Cardiac muscle cell (in vitro differentiated cells and primary cell): ENCODE measurements around the gene VWF. TPM values are rescaled to one million over a fixed set of nuclear protein-coding genes. Genes with fewer than 3 reads are reported as not detected.

Experiments
- DNase-seq, 2 donors: peaks; one replicate each; pipeline versions ENCODE4 v3.0.0 to v3.0.0-alpha.2; 2010 to 2017; ENCODE audit warnings: low read depth in 1 of 2, low spot score in 1 of 2
- H3K27ac ChIP-seq: fragments of 200-600 bp; sonication (generic); 2 replicates; pipeline ENCODE4 v1.5.1; 2016
- H3K27me3 ChIP-seq: fragments of 200-600 bp; sonication (generic); 2 replicates; pipeline ENCODE4 v1.6.0; 2016; ENCODE audit warnings: control low read depth
- H3K36me3 ChIP-seq: fragments of 200-600 bp; sonication (generic); 2 replicates; pipeline ENCODE4 v1.5.1; 2016; ENCODE audit warnings: control low read depth
- H3K4me1 ChIP-seq: fragments of 200-600 bp; sonication (generic); 2 replicates; pipeline ENCODE4 v1.8.1; 2017; ENCODE audit warnings: low read depth, mild to moderate bottlenecking, mixed run types
- H3K4me3 ChIP-seq: fragments of 200-600 bp; sonication (generic); 2 replicates; pipeline ENCODE4 v1.5.1; 2016; ENCODE audit warnings: mild to moderate bottlenecking
- H3K9me3 ChIP-seq: fragments of 200-600 bp; sonication (generic); 2 replicates; pipeline ENCODE4 v1.5.1; 2017; ENCODE audit warnings: low read depth, mild to moderate bottlenecking, control low read depth
- CTCF ChIP-seq: IDR thresholded peaks from 2 replicates; pipeline ENCODE4 v1.5.1; 2012; ENCODE audit warnings: low read depth, mild to moderate bottlenecking, low read length
- polyA plus RNA-seq: library from polyadenylated mRNA; unstranded; fragments of >200 nt; fragmentation: Nextera tagmentation; extraction: Ambion mirVana; gene quantifications from 2 replicates; pipeline ENCODE4 v1.2.1, GENCODE V29; 2016
- total RNA-seq: library from RNA; depleted of rRNA; stranded (reverse); fragments of >200 nt; gene quantifications from 2 replicates; pipeline ENCODE4 v1.2.3, GENCODE V29; 2016

Gene VWF
- total and polyA plus RNA-seq, 2 experiments from 2014 or later: 0.03 TPM; not detected in 1

- TF ChIP-seq CTCF: no peak
- Histone ChIP-seq H3K27ac (no peak overlapping the region), H3K27me3 (no peaks in the 10 kb centered on the region), H3K36me3 (no peaks in the 10 kb centered on the region), H3K4me3 (no peak overlapping the region), H3K4me1 (no peaks in the 10 kb centered on the region), H3K9me3 (no peaks in the 10 kb centered on the region)
- DNase-seq: no peak
These were observed 72.1 kb downstream of the VWF start for GRCh38 chr12:6052206-6052939.

DNA sequence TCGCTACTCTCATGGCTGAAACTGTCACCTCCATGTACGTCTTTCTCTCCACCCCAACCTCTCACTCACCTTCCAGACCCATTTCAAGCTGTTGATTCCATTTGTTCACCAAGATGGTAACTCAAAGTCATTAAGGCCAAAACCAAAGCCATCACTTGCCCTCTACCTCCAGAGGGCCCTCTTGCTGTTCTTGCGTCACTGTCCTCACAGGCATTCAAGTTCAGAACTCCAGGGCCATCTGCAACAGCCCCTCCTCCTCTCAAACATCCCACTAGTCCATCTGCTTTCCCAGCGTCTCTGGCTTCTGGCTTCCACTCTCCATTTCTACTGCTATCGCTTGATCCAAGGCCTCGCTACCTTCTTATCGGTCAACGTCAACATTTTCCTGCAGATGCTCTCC lies 74.5 kb downstream of the VWF start:
- no peak for TF ChIP-seq CTCF
- no peaks in the 10 kb centered on the region for H3K27me3 ChIP-seq
- H3K9me3 ChIP-seq: no peaks in the 10 kb centered on the region
- no peak overlapping the region for H3K27ac ChIP-seq
- no peaks in the 10 kb centered on the region for H3K36me3 ChIP-seq
- no peak for DNase-seq
- no peaks in the 10 kb centered on the region for H3K4me1 ChIP-seq
- no peak overlapping the region for H3K4me3 ChIP-seq

DNA sequence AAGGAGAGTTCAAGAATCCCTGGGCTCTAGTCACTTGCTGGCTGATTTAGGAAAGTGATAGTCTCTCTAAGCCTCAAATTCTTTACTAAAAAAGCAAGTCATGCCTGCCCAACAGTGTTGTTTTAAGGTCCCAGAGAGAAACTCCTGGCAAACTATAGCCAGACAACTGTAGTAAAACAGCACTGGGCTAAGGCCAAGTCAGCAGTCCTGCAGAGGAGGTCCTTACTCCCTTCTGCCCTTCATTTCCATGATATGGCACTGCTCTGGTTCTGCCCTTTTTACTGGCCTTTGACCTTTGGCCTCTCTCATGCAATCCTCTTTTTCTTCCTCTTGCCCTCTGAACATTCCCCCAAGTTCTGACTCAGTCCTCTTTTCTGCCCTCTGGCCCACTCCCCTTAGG lies 74.9 kb downstream of the VWF start:
- Histone ChIP-seq H3K4me3 (no peak overlapping the region), H3K27me3 (no peaks in the 10 kb centered on the region), H3K9me3 (no peaks in the 10 kb centered on the region), H3K4me1 (no peaks in the 10 kb centered on the region), H3K36me3 (no peaks in the 10 kb centered on the region), H3K27ac (no peak overlapping the region)
- no peak for TF ChIP-seq CTCF
- no peak for DNase-seq

DNA sequence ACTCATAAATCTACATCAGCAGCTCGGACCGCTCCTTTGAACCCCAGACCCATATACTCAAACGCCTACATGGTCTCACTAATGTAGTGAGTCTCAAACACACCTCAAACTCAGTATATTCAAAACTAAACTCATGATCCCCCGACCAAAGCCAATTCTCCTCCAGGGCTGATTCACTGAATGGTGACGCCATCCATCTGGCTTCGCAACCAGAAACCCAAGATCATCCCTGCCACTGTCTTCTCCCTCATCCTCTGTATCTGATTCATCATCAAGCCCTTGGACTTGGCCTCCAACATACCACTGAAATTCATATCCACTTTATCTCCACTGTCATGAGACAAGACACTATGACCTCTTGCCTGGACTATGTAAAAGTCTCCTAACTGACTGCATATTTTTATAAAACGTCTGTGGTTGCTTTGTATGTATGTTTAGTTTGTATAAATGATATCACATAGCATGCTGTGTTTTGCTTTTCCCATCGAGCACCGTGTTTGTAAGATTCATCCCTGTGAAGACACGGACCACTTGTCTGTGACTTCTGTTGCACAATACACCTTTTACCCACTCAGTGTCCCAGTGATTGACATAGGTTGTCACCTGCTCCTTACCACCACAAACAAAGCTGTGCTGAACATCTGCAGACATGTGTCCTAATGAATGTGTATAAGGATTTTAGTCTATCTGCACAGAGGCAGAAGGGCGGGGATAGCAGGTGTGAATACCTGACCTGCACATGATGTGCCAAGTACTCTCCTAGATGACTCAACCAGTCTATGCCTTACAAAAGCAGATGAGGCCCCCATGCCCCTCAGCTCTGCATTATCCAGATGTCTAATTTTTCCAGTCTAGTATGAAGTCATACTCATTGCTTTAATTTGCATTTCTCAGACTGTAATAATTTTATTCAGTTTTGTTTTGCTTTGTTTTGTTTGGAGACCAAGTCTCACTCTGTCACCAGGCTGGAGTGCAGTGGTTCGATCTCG lies 76.9 kb downstream of the VWF start:
- Histone ChIP-seq H3K9me3 (no peaks in the 10 kb centered on the region), H3K4me3 (no peak overlapping the region), H3K4me1 (no peaks in the 10 kb centered on the region), H3K27me3 (no peaks in the 10 kb centered on the region), H3K36me3 (no peaks in the 10 kb centered on the region), H3K27ac (no peak overlapping the region)
- peak in 1 of 2 donors; percentile 40 for DNase-seq
- no peak for TF ChIP-seq CTCF

- H3K27me3 ChIP-seq: no peaks in the 10 kb centered on the region
- H3K4me3 ChIP-seq: no peak overlapping the region
- DNase-seq: no peak
- no peaks in the 10 kb centered on the region for H3K9me3 ChIP-seq
- H3K36me3 ChIP-seq: no peaks in the 10 kb centered on the region
- no peak overlapping the region for H3K27ac ChIP-seq
- no peak for TF ChIP-seq CTCF
- H3K4me1 ChIP-seq: no peaks in the 10 kb centered on the region
These were observed 77.8 kb downstream of the VWF start for GRCh38 chr12:6046511-6047180.
